RWPE1 (cell line): Measurements from ENCODE around the gene TST.

Source experiments
- CTCF ChIA-PET: fragments of 350-600 bp; sonication (Branson Sonifier 250); formaldehyde crosslinking; extraction: SDS; loops from one replicate; lab custom pipeline; 2021; lab: Yijun Ruan, JAX
- POLR2A ChIA-PET: fragments of 400-600 bp; formaldehyde crosslinking; extraction: SDS; loops from one replicate; lab custom pipeline; 2020; ENCODE audit warnings: antibody characterized with exemption; ENCODE audit not compliant: low non-redundant PET; lab: Yijun Ruan, JAX
- DNase-seq: peaks from one replicate; pipeline ENCODE4 v3.0.0; 2012; ENCODE audit warnings: low spot score
- H3K27ac ChIP-seq: fragments of 450-650 bp; 2 replicates; pipeline ENCODE4 v1.5.1; 2017
- CTCF ChIP-seq: fragments of 450-650 bp; conservative IDR thresholded peaks from 2 replicates; pipeline ENCODE4 v1.5.1; 2017; ENCODE audit warnings: low read depth, mild to moderate bottlenecking

TST gene

GRCh38 chr22:37021710-37022482 lies 2.6 kb upstream of the TST start:
- DNase-seq = no peak
- peak; percentile 78 for TF ChIP-seq CTCF
- ChIA-PET POLR2A (no interaction called here), CTCF (interaction anchor here (0.7 kb wide), 1 partner anchor 429 kb away, joined by 4 read pairs; no protein-coding TSS in a partner anchor)
- H3K27ac ChIP-seq = peak overlapping the region; percentile 88

GRCh38 chr22:37021041-37021440 lies 1.8 kb upstream of the TST start:
- TF ChIP-seq CTCF = no peak
- POLR2A ChIA-PET = no interaction called here
- DNase-seq = no peak
- CTCF ChIA-PET = no interaction called here
- H3K27ac ChIP-seq = peak overlapping the region; percentile 88

GRCh38 chr22:37020192-37020479 lies 889 bp upstream of the TST start:
- H3K27ac ChIP-seq = peak overlapping the region; percentile 88
- DNase-seq = peak; percentile 39
- CTCF ChIA-PET = interaction anchor here (0.9 kb wide), 1 partner anchor 10 kb away, joined by 3 read pairs; no protein-coding TSS in a partner anchor
- no peak for TF ChIP-seq CTCF
- POLR2A ChIA-PET = interaction anchor here (1.2 kb wide), 1 partner anchor 12 kb away, joined by 7 read pairs; no protein-coding TSS in a partner anchor

- ChIA-PET CTCF (interaction anchor here (0.6 kb wide), 1 partner anchor 11 kb away, joined by 3 read pairs; no protein-coding TSS in a partner anchor), POLR2A (no interaction called here)
- peak; percentile 28 for DNase-seq
- H3K27ac ChIP-seq = peak overlapping the region; percentile 88
- TF ChIP-seq CTCF = no peak
Observed at GRCh38 chr22:37018815-37019308, 385 bp downstream of the TST start.

- H3K27ac ChIP-seq = peak overlapping the region; percentile 88
- DNase-seq = no peak
- no peak for TF ChIP-seq CTCF
- CTCF ChIA-PET = interaction anchor here (0.6 kb wide), 1 partner anchor 11 kb away, joined by 3 read pairs; no protein-coding TSS in a partner anchor
- POLR2A ChIA-PET = no interaction called here
Observed at GRCh38 chr22:37018086-37018814, 997 bp downstream of the TST start.

GRCh38 chr22:37017356-37017755 lies 1.9 kb downstream of the TST start:
- DNase-seq = no peak
- no peak for TF ChIP-seq CTCF
- ChIA-PET CTCF (interaction anchor here (0.9 kb wide), 1 partner anchor 27 kb away, joined by 3 read pairs; no protein-coding TSS in a partner anchor), POLR2A (interaction anchor here (0.7 kb wide), 1 partner anchor 223 kb away, joined by 10 read pairs; no protein-coding TSS in a partner anchor)
- peak overlapping the region; percentile 88 for H3K27ac ChIP-seq
